ENCODE results near the gene XXYLT1.

DNA sequence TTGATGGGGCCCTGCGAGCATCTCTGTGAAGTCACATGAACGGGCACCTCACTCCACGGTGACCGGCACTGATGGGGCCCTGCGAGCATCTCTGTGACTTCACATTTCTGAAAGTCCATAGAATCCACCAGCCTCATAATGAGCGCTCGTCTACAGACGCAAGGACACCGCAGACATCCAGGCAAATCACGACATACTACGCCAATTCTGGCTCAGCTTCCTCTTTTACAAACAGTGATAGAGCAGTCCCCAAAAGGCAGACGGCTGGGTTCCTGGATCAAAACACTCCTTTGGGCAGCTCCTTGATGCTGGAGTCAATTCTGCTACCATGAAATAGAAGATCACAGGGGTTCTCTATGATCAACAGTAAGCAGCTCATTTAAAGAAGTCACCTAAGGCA, 125.4 kb downstream of the XXYLT1 start:
- TF ChIP-seq CTCF (IDR thresholded peaks at IDR 0.05 in 8 of 11, conservative IDR thresholded peaks at IDR 0.05 in 3 of 11), result no peak
- no peak for TF ChIP-seq POLR2AphosphoS5 (IDR thresholded peaks at IDR 0.05)
- no peak for TF ChIP-seq POLR2A (IDR thresholded peaks at IDR 0.05)

Measured in spleen (tissue), 7 donors.